ENCODE measurements around the gene WNT7A.

WNT7A gene

GRCh38 chr3:13776253-13777050 lies 103.4 kb downstream of the WNT7A start:
- H3K9me3 Mint-ChIP-seq, result no peaks in the 10 kb centered on the region
- no peaks in the 10 kb centered on the region for H3K36me3 Mint-ChIP-seq (ENCODE audit: low read depth)
- no peak for DNase-seq
- H3K27me3 Mint-ChIP-seq (ENCODE audit: low read depth, poor library complexity), result peaks cover 17% of the 10 kb centered on the region
- H3K27ac Mint-ChIP-seq, result no peak overlapping the region
- no peak overlapping the region for H3K4me3 Mint-ChIP-seq
- no peak for TF ChIP-seq CTCF (IDR thresholded peaks at IDR 0.05)
- peaks cover 23% of the 10 kb centered on the region for H3K4me1 Mint-ChIP-seq

GRCh38 chr3:13772885-13773745 lies 106.8 kb downstream of the WNT7A start:
- no peak overlapping the region for H3K4me3 Mint-ChIP-seq
- no peaks in the 10 kb centered on the region for H3K9me3 Mint-ChIP-seq
- peaks cover 47% of the 10 kb centered on the region for H3K4me1 Mint-ChIP-seq
- no peaks in the 10 kb centered on the region for H3K36me3 Mint-ChIP-seq (ENCODE audit: low read depth)
- H3K27me3 Mint-ChIP-seq (ENCODE audit: low read depth, poor library complexity), result peaks cover 6% of the 10 kb centered on the region
- TF ChIP-seq CTCF (IDR thresholded peaks at IDR 0.05), result no peak
- H3K27ac Mint-ChIP-seq, result no peak overlapping the region
- DNase-seq, result no peak

- Mint-ChIP-seq H3K36me3 (ENCODE audit: low read depth) (no peaks in the 10 kb centered on the region), H3K27ac (no peak overlapping the region), H3K9me3 (no peaks in the 10 kb centered on the region), H3K27me3 (ENCODE audit: low read depth, poor library complexity) (peaks cover 2% of the 10 kb centered on the region), H3K4me1 (peaks cover 47% of the 10 kb centered on the region), H3K4me3 (no peak overlapping the region)
- DNase-seq, result no peak
- no peak for TF ChIP-seq CTCF (IDR thresholded peaks at IDR 0.05)
These were observed 107.5 kb downstream of the WNT7A start for GRCh38 chr3:13772321-13772745.

- no peak overlapping the region for H3K27ac Mint-ChIP-seq
- no peaks in the 10 kb centered on the region for H3K9me3 Mint-ChIP-seq
- no peak overlapping the region for H3K4me3 Mint-ChIP-seq
- peaks cover 3% of the 10 kb centered on the region for H3K27me3 Mint-ChIP-seq (ENCODE audit: low read depth, poor library complexity)
- no peaks in the 10 kb centered on the region for H3K36me3 Mint-ChIP-seq (ENCODE audit: low read depth)
- TF ChIP-seq CTCF (IDR thresholded peaks at IDR 0.05), result no peak
- no peak for DNase-seq
- peaks cover 47% of the 10 kb centered on the region for H3K4me1 Mint-ChIP-seq
These were observed 108.4 kb downstream of the WNT7A start for GRCh38 chr3:13771496-13771895.

GRCh38 chr3:13770170-13771169 lies 109.4 kb downstream of the WNT7A start:
- H3K27me3 Mint-ChIP-seq (ENCODE audit: low read depth, poor library complexity), result peaks cover 3% of the 10 kb centered on the region
- peak overlapping the region; percentile 18 for H3K4me3 Mint-ChIP-seq
- H3K27ac Mint-ChIP-seq, result no peak overlapping the region
- DNase-seq, result peak; percentile 49
- no peaks in the 10 kb centered on the region for H3K9me3 Mint-ChIP-seq
- H3K36me3 Mint-ChIP-seq (ENCODE audit: low read depth), result no peaks in the 10 kb centered on the region
- H3K4me1 Mint-ChIP-seq, result peaks cover 47% of the 10 kb centered on the region
- TF ChIP-seq CTCF (IDR thresholded peaks at IDR 0.05), result no peak
